ENCODE measurements around the gene VIT.

Gene VIT

GRCh38 chr2:36696533-36696932, at the start of gene VIT:
TSS of gene VIT (plus strand) at chr2:36696707. CDS start at chr2:36716371, 19,664 bp downstream.
- DNase-seq: no peak

- DNase-seq: peak; percentile 4
Observed at GRCh38 chr2:36650031-36650829, 46.3 kb upstream of the VIT start.

GRCh38 chr2:36653155-36653554, 43.4 kb upstream of the VIT start:
- DNase-seq: no peak

- no peak for DNase-seq
Observed at GRCh38 chr2:36653967-36654694, 42.4 kb upstream of the VIT start.

- DNase-seq: no peak
Observed at GRCh38 chr2:36655453-36655852, 41.1 kb upstream of the VIT start.

GRCh38 chr2:36657703-36658102, 38.8 kb upstream of the VIT start:
- no peak for DNase-seq

- no peak for DNase-seq
Observed at GRCh38 chr2:36658277-36658748, 38.2 kb upstream of the VIT start.

GRCh38 chr2:36659218-36659617, 37.3 kb upstream of the VIT start:
- no peak for DNase-seq

GRCh38 chr2:36659872-36660312, 36.6 kb upstream of the VIT start:
- DNase-seq: no peak

- no peak for DNase-seq
Observed at GRCh38 chr2:36662638-36663037, 33.9 kb upstream of the VIT start.

- DNase-seq: no peak
Observed at GRCh38 chr2:36663295-36663694, 33.2 kb upstream of the VIT start.

GRCh38 chr2:36663851-36664695, 32.4 kb upstream of the VIT start:
- no peak for DNase-seq

GRCh38 chr2:36664696-36665076, 31.8 kb upstream of the VIT start:
- DNase-seq: no peak

- no peak for DNase-seq
Observed at GRCh38 chr2:36667931-36668330, 28.6 kb upstream of the VIT start.

GRCh38 chr2:36670881-36671595, 25.5 kb upstream of the VIT start:
- no peak for DNase-seq

GRCh38 chr2:36671731-36672130, 24.8 kb upstream of the VIT start:
- no peak for DNase-seq

GRCh38 chr2:36672199-36672598, 24.3 kb upstream of the VIT start:
- DNase-seq: no peak

GRCh38 chr2:36675579-36676282, 20.8 kb upstream of the VIT start:
- DNase-seq: no peak

GRCh38 chr2:36676364-36676763, 20.1 kb upstream of the VIT start:
- no peak for DNase-seq

GRCh38 chr2:36677386-36677785, 19.1 kb upstream of the VIT start:
- no peak for DNase-seq

- no peak for DNase-seq
Observed at GRCh38 chr2:36677996-36678605, 18.4 kb upstream of the VIT start.

Measured in stimulated activated CD4-positive, alpha-beta T cell treated with anti-CD3 and anti-CD28 coated beads, Interleukin-1b, Interleukin-23, amount 100 ng/mL, for 48 hours (primary cell).